A673 (cell line): Measurements from ENCODE around the gene EID3. TPM values are rescaled to one million over a fixed set of nuclear protein-coding genes. Genes with fewer than 3 reads are reported as not detected.

Source experiments
- BruUV-seq: library from RNA; stranded (reverse); fragments of 400-500 nt; replicated peaks from 2 replicates; lab custom pipeline; 2021; lab: Mats Ljungman, UMichigan
- CTCF ChIA-PET: fragments of 300-600 bp; sonication (Branson Sonifier 250); formaldehyde crosslinking; loops from one replicate; lab custom pipeline; 2022; ENCODE audit warnings: antibody characterized with exemption; lab: Charles Lee
- POLR2A ChIA-PET: fragments of 300-600 bp; sonication (Branson Sonifier 250); formaldehyde crosslinking; loops from one replicate; lab custom pipeline; 2022; ENCODE audit warnings: antibody characterized with exemption; ENCODE audit not compliant: low non-redundant PET; lab: Charles Lee
- DNase-seq: peaks from one replicate; pipeline ENCODE4 v3.0.0-alpha.2; 2015; ENCODE audit warnings: low spot score
- H3K27ac ChIP-seq: fragments of 200-600 bp; sonication (generic); 2 replicates; pipeline ENCODE4 v1.5.1; 2016; ENCODE audit warnings: mixed run types, low read depth, mild to moderate bottlenecking, mixed read lengths, antibody characterized with exemption, low read length; ENCODE audit not compliant: poor library complexity, severe bottlenecking
- H3K27me3 ChIP-seq: fragments of 200-600 bp; sonication (generic); replicated peaks from 2 replicates; pipeline ENCODE4 v1.6.1; 2017; ENCODE audit warnings: mixed run types, low read depth, mild to moderate bottlenecking, mixed read lengths, antibody characterized with exemption, low read length; ENCODE audit not compliant: insufficient read depth, poor library complexity
- H3K36me3 ChIP-seq: fragments of 200-600 bp; sonication (generic); 2 replicates; pipeline ENCODE4 v1.6.1; 2016; ENCODE audit warnings: mixed run types, mild to moderate bottlenecking, mixed read lengths, antibody characterized with exemption, low read length; ENCODE audit not compliant: insufficient read depth, poor library complexity, severe bottlenecking
- H3K4me1 ChIP-seq: fragments of 200-600 bp; sonication (generic); 2 replicates; pipeline ENCODE4 v1.6.1; 2017; ENCODE audit warnings: mixed run types, mild to moderate bottlenecking, mixed read lengths, antibody characterized with exemption, low read length; ENCODE audit not compliant: insufficient read depth, poor library complexity, severe bottlenecking
- H3K4me3 ChIP-seq: fragments of 200-600 bp; sonication (generic); 2 replicates; pipeline ENCODE4 v1.5.1; 2016; ENCODE audit warnings: low read depth, mixed run types, mild to moderate bottlenecking, mixed read lengths, low read length; ENCODE audit not compliant: poor library complexity, severe bottlenecking
- H3K9me3 ChIP-seq: fragments of 200-600 bp; sonication (generic); 2 replicates; pipeline ENCODE4 v1.6.1; 2016; ENCODE audit warnings: mixed run types, low read depth, mild to moderate bottlenecking, mixed read lengths, antibody characterized with exemption, low read length; ENCODE audit not compliant: poor library complexity, severe bottlenecking
- EZH2 ChIP-seq: fragments of 200-600 bp; sonication (generic); IDR thresholded peaks from 2 replicates; pipeline ENCODE4 v1.6.1; 2017; ENCODE audit warnings: borderline replicate concordance, low read depth, mild to moderate bottlenecking, mixed read lengths, antibody characterized with exemption, low read length; ENCODE audit not compliant: poor library complexity, severe bottlenecking
- intact Hi-C: fragments of 100-400 bp; cut with micrococcal nuclease; formaldehyde crosslinking; loops from one replicate; pipeline ENCODE4 v1.10.0; 2022; ENCODE audit not compliant: unreplicated experiment
- total RNA-seq: library from RNA; stranded (reverse); gene quantifications from 2 replicates; pipeline ENCODE4 v1.2.3, GENCODE V29; 2021
- TF ChIP-seq, protein P1 (sequence below): fragments of 300-800, 200-600 bp; sonication (generic); conservative IDR thresholded peaks from 2 replicates; pipeline ENCODE4 v1.5.1; 2017; ENCODE audit warnings: low read depth, mild to moderate bottlenecking, antibody characterized with exemption, low read length, moderate library complexity, mixed read lengths

Gene EID3
- total RNA-seq, 1 experiment from 2014 or later: 5.4 TPM

DNA sequence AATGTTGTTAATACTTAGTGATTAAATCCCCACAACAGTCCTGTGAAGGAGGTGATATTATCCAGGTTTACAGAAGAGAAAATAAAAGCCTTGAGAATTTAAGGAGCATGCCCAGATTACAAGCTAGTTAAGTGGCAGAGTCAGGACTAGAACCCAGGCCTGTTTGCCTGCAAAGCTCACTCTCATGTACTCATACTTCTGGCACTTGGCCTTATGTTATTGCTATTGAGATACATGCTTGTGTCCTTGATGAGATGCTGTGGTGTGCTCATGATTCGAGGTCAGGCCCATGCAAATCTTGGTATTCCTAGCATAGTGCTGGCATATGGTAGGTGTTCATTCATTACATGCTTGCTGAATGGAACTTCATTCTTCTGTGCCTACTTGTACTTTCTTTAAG is 7.6 kb upstream of the EID3 start:
- Histone ChIP-seq H3K36me3 (peaks cover 65% of the 10 kb centered on the region), H3K9me3 (no peaks in the 10 kb centered on the region), H3K4me1 (peaks cover 31% of the 10 kb centered on the region), H3K4me3 (no peak overlapping the region), H3K27ac (no peak overlapping the region), H3K27me3 (no peaks in the 10 kb centered on the region)
- intact Hi-C loops: no loop called here
- BruUV-seq: no TSS peak
- CTCF ChIA-PET: no interaction called here
- TF ChIP-seq, protein P1, sequence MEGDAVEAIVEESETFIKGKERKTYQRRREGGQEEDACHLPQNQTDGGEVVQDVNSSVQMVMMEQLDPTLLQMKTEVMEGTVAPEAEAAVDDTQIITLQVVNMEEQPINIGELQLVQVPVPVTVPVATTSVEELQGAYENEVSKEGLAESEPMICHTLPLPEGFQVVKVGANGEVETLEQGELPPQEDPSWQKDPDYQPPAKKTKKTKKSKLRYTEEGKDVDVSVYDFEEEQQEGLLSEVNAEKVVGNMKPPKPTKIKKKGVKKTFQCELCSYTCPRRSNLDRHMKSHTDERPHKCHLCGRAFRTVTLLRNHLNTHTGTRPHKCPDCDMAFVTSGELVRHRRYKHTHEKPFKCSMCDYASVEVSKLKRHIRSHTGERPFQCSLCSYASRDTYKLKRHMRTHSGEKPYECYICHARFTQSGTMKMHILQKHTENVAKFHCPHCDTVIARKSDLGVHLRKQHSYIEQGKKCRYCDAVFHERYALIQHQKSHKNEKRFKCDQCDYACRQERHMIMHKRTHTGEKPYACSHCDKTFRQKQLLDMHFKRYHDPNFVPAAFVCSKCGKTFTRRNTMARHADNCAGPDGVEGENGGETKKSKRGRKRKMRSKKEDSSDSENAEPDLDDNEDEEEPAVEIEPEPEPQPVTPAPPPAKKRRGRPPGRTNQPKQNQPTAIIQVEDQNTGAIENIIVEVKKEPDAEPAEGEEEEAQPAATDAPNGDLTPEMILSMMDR: no peak
- TF ChIP-seq EZH2: no peak
- no peak for DNase-seq
- POLR2A ChIA-PET: no interaction called here

DNA sequence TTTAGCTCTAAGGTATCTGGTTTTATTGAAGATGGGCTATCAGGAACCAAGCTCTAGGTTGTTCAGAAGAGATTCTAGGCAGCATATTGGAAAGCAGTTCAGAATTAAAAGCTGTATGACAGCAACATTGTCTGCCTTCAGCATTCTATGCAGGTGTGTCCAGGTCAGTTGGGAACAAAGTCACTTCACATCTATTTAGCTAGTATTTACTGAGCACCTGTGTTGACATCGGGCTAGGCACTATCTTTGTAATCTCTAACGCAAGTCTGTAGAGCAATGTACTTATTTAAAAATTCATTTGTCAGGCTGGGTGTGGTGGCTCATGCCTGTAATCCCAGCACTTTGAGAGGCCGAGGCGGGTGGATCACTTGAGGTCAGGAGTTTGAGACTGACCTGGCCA is 6.8 kb upstream of the EID3 start:
- CTCF ChIA-PET: no interaction called here
- POLR2A ChIA-PET: no interaction called here
- Histone ChIP-seq H3K27ac (no peak overlapping the region), H3K4me1 (peaks cover 28% of the 10 kb centered on the region), H3K36me3 (peaks cover 60% of the 10 kb centered on the region), H3K27me3 (no peaks in the 10 kb centered on the region), H3K4me3 (no peak overlapping the region), H3K9me3 (no peaks in the 10 kb centered on the region)
- BruUV-seq: no TSS peak
- DNase-seq: no peak
- TF ChIP-seq, protein P1: no peak
- TF ChIP-seq EZH2: no peak
- intact Hi-C loops: no loop called here

DNA sequence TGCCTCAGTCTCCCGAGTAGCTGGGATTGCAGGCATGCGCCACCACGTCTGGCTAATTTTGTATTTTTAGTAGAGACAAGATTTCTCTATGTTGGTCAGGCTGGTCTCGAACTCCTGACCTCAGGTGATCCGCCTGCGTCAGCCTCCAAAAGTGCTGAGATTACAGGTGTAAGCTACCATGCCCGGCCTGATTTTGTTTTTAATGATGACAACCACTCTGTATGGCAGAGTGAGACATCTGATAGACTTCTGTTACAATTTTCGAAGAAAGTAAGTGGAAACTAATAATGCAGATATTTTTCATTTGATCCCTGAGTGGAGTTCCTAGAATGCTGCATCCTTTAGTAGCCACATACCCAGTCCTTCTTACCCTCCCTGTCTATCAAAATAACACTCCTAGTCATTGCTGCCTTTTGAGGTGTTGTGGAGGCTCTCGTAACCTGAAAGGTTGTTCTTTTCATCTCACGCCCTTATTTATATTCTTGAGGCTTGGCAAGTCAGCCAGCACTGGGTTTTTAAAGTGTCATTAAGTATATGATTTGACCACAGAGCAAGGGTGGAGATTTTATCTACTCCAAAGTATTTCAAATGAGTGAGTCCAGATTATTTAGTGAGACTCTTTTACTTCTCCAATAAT is 5.9 kb upstream of the EID3 start:
- H3K9me3 ChIP-seq: no peaks in the 10 kb centered on the region
- no peak overlapping the region for H3K4me3 ChIP-seq
- peaks cover 20% of the 10 kb centered on the region for H3K4me1 ChIP-seq
- peaks cover 52% of the 10 kb centered on the region for H3K36me3 ChIP-seq
- intact Hi-C loops: no loop called here
- CTCF ChIA-PET: no interaction called here
- no TSS peak for BruUV-seq
- POLR2A ChIA-PET: no interaction called here
- DNase-seq: no peak
- no peak for TF ChIP-seq EZH2
- TF ChIP-seq, protein P1: no peak
- no peaks in the 10 kb centered on the region for H3K27me3 ChIP-seq
- H3K27ac ChIP-seq: no peak overlapping the region
